Measurements from ENCODE around the gene MRPL14.

The MRPL14 gene

DNA sequence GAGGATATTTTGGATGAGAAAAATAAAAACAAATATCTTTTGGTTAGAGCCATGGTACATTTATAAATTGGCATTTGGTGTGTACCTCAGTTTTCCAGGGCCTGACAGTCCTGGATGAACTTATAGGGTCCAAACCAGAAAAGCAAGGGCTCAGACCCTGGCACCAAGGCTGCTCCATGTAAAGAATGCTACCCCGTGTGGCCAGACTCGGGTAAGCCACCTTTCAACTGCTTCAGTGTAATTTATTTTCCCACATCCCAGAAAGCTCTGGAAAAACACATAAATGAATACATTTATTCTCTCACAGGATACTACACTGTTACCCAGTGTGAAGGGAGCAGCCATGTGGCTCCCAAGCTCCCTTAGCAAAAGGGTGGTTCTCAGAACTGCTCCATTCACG, 13.8 kb downstream of the MRPL14 start:
- no peak overlapping the region for H3K27ac ChIP-seq
- TF ChIP-seq ZFX (IDR thresholded peaks at IDR 0.05; ENCODE audit: borderline replicate concordance) = no peak
- TF ChIP-seq, protein P1, sequence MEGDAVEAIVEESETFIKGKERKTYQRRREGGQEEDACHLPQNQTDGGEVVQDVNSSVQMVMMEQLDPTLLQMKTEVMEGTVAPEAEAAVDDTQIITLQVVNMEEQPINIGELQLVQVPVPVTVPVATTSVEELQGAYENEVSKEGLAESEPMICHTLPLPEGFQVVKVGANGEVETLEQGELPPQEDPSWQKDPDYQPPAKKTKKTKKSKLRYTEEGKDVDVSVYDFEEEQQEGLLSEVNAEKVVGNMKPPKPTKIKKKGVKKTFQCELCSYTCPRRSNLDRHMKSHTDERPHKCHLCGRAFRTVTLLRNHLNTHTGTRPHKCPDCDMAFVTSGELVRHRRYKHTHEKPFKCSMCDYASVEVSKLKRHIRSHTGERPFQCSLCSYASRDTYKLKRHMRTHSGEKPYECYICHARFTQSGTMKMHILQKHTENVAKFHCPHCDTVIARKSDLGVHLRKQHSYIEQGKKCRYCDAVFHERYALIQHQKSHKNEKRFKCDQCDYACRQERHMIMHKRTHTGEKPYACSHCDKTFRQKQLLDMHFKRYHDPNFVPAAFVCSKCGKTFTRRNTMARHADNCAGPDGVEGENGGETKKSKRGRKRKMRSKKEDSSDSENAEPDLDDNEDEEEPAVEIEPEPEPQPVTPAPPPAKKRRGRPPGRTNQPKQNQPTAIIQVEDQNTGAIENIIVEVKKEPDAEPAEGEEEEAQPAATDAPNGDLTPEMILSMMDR (IDR thresholded peaks at IDR 0.05) = no peak

DNA sequence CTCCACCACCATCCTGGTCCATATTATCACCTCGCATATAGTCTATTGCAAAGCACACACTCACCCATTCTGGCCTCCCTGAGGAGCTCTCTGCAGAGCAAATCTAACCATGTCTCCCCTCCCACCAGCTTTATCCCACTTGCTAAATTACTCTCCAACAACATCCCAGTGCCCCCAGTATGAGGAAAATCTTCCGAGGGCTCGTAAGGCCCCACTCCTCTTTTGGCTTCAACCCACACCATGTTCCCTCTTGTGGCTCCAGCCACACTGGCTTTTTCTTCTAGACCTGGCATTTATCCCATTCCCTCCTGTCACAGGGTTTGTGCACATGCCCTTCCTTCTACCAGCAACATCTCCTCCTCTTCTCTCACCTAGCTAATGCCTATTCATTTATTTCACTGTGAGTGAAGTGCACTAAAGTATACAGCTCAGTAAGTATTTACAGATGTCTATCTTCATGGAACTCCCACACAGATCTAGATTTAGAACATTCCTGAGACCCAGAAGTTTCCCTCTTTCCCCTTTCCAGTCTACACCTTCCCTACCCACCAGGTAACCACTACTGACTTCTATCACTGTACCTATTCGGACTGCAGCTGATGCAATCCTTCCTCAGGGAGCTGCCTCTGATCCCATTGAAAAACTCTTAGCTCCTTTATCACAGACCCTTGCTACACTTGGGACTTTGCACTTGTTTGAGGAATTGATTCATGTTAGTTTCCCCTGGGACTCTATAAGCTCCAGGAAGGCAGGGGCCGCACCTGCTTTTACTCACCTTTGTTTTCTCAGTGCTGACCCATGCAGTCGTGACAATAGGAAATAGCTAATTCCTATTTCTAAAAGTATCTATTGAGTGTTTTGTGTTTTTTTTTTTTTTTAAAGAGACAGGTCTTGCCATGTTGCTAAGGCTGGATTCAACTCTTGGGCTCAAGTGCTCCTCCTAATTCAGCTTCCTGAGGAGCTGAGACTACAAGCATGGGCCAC, 15.5 kb downstream of the MRPL14 start:
- 0 out of 2 replicates have a peak overlapping the region, but pooled peaks have one; percentile 22 for H3K27ac ChIP-seq
- TF ChIP-seq, protein P1 (IDR thresholded peaks at IDR 0.05) = no peak
- no peak for TF ChIP-seq ZFX (IDR thresholded peaks at IDR 0.05; ENCODE audit: borderline replicate concordance)

DNA sequence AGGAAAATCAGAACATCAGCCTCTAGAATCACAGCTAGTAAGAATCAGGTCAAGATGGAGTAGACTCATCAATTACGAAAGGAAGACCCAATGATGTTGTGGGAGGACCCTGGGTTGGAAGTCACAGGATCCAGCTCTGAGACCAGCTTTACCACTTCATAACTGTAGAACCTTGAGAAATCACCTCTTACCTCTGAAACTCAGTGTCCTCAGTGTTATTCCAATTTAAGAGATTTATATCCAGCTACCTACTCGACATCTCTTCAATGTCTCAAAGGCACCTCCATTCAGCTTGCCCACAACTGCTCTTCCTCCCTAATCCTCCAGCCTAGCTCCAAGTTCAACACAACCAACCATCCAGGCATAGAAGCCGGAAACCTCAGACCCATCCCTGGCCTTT, 16.3 kb downstream of the MRPL14 start:
- TF ChIP-seq, protein P1 (IDR thresholded peaks at IDR 0.05) = no peak
- TF ChIP-seq ZFX (IDR thresholded peaks at IDR 0.05; ENCODE audit: borderline replicate concordance) = no peak
- H3K27ac ChIP-seq = no peak overlapping the region

DNA sequence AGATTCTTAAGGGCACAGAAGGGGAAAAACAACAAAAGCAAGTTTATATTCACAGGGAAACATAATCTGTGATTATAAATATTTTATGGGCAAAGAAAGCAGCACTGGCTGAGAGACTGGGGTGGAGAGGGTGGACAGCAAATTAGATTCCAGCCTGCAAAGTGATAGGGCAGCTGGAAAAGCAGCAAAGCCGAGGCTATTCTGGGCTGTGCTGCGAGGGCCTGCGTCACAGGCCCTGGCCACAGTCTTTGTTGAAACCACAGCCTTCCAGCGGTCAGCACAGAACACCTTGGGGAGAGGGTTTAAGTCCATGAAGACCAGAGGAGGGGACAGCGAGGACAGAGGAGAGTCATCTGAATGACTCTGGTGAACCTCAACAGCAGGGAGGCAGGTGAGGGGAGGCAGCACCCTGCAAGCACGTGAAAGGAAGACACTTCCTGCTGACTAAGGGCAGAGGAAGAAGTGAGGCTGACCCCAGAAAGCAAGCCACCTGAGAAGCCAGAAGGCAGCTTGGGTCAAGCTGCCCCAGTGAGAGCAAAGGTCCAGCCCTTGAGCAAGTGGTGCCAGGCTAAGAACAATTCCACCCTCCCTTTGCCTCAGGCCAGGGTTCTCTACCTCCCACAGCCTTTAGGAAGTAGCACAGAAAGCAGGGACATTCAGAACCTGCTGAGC, 17.1 kb downstream of the MRPL14 start:
- no peak overlapping the region for H3K27ac ChIP-seq
- TF ChIP-seq, protein P1 (IDR thresholded peaks at IDR 0.05) = no peak
- TF ChIP-seq ZFX (IDR thresholded peaks at IDR 0.05; ENCODE audit: borderline replicate concordance) = no peak

DNA sequence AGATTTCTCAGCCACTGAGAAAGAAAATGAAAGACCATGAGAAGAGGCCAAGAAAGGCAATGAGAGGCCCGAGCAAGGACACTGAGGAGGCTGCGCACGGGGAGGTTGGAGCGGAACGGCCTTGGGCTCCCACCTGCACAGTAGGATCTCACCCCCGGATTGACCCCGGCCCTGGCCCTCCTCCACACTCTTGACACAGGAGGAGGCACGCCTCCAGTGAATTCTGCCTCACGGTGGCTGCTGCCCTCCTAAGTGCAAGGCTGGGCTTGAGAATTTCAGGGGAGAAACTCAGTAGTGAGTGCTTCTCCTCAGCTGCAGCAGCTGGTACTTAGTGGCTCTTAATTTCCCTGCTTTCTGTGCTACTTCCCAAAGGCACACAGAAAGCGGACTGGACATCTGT, 18.0 kb downstream of the MRPL14 start:
- H3K27ac ChIP-seq = no peak overlapping the region
- TF ChIP-seq, protein P1 (IDR thresholded peaks at IDR 0.05) = no peak
- no peak for TF ChIP-seq ZFX (IDR thresholded peaks at IDR 0.05; ENCODE audit: borderline replicate concordance)

DNA sequence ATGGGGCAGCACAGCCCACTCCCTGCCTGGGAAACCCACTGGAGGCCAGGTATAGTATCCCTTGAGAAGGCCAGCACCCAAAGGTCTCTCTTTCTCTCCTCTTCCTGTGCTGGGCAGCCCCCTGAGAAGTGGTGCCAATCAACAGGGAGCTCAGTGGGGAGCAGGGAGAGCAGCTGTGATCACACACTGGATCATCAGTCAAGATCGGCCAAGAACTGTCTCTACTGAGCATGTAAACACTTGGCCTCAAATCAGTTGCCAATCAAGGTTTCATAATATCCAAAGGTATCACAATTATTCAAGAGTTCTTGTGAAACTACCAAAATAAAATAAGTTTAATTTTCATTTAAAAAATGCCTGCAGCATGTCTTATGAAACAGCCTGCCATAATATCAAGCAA, 18.8 kb downstream of the MRPL14 start:
- TF ChIP-seq, protein P1 (IDR thresholded peaks at IDR 0.05) = no peak
- no peak for TF ChIP-seq ZFX (IDR thresholded peaks at IDR 0.05; ENCODE audit: borderline replicate concordance)
- no peak overlapping the region for H3K27ac ChIP-seq

DNA sequence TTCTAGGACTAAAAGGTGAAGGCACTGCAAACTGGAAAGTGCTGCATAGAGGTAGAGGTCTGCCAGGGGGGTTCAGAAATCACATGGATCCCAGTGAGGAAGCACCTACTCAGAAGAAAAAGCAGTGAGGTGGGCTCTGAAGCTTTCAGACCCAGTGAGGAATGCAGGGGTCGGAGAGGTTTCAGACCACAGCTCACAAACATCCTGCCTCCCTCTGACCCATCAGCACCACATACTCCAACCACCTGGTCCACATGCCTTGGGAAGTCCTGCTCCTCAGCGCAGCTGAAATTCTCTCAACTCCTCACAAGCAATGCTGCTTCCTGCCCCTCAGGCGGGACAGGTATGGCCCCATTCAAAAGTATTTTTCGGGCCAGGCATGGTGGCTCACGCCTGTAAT, 20.2 kb downstream of the MRPL14 start:
- no peak overlapping the region for H3K27ac ChIP-seq
- no peak for TF ChIP-seq ZFX (IDR thresholded peaks at IDR 0.05; ENCODE audit: borderline replicate concordance)
- TF ChIP-seq, protein P1 (IDR thresholded peaks at IDR 0.05) = no peak
